ENCODE measurements around the gene DENND2C. TPM values are rescaled to one million over a fixed set of nuclear protein-coding genes. Genes with fewer than 3 reads are reported as not detected.

Gene DENND2C
- total and polyA plus RNA-seq, 2 of the 13 experiments (the other 11 are each of a cell fraction or from before 2014, with no cell fraction given) = 0.08 to 0.33 TPM

DNA sequence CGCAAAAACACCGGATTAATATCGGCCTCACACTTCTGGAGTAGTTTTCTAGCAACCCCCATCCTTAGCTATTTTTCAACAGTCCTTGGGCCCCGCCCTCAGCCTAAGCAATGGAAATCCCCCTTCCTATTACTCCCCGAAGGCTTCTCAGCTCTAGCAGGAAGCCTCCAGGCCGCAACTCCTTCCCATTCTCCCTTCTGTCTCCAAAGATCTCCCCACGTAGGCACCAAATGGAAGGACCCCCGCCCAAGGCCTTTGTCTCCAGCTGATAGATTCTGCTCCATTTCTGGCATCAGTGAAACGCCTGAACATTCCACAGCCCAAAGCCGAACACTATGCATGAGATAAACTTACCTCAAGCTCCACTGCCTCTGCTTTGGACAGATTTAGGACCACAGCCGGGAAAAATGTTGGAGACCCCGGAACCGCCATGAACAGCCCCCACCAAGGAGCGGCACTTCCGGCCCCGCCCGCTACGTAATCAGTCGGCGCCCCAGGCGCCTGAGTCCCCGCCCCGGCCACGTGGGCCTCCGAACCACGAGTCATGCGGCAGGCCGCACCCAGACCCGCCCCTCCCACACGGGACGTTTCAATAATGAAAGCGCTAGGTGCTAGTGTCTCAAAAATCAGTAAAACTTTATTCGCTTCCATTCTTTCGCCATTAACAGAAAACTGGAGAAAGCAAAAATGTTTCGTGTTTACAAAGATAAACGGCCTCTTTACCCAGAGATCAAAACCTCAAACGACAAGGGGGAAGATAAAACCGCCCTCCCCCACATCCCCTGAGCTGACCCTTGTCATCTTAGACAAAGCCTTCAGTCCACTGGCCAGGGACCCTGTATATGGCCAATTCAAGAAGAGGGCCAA is 46.7 kb upstream of the DENND2C start, which contains the start of gene NRAS (continued):
- TF ChIP-seq DZIP1 (CRISPR knock-in tag; IDR thresholded peaks at IDR 0.05) = no peak
- TF ChIP-seq RFX5 (IDR thresholded peaks at IDR 0.05; ENCODE audit: low read depth, low read length) = no peak
- TF ChIP-seq SNAPC2 (CRISPR knock-in tag; IDR thresholded peaks at IDR 0.05) = no peak
- TF ChIP-seq ZNF251 (CRISPR knock-in tag; IDR thresholded peaks at IDR 0.05) = no peak
- TF ChIP-seq ZNF776 (CRISPR knock-in tag; IDR thresholded peaks at IDR 0.05) = peak; percentile 33; the same call in 1 of the 2 replicates
- TF ChIP-seq MYNN (CRISPR knock-in tag; IDR thresholded peaks at IDR 0.05; ENCODE audit: low read depth) = no peak
- TF ChIP-seq, protein P1, sequence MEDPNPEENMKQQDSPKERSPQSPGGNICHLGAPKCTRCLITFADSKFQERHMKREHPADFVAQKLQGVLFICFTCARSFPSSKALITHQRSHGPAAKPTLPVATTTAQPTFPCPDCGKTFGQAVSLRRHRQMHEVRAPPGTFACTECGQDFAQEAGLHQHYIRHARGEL (CRISPR knock-in tag; IDR thresholded peaks at IDR 0.05) = no peak
- TF ChIP-seq TEAD2 (CRISPR knock-in tag; IDR thresholded peaks at IDR 0.05) = no peak
- no peak for TF ChIP-seq SRY (CRISPR knock-in tag; IDR thresholded peaks at IDR 0.05)
- no peak for TF ChIP-seq MTF2 (CRISPR knock-in tag; IDR thresholded peaks at IDR 0.05; ENCODE audit: borderline replicate concordance)
- TF ChIP-seq FOXK2 (IDR thresholded peaks at IDR 0.05) = no peak
- TF ChIP-seq, protein P2, sequence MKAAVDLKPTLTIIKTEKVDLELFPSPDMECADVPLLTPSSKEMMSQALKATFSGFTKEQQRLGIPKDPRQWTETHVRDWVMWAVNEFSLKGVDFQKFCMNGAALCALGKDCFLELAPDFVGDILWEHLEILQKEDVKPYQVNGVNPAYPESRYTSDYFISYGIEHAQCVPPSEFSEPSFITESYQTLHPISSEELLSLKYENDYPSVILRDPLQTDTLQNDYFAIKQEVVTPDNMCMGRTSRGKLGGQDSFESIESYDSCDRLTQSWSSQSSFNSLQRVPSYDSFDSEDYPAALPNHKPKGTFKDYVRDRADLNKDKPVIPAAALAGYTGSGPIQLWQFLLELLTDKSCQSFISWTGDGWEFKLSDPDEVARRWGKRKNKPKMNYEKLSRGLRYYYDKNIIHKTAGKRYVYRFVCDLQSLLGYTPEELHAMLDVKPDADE (CRISPR knock-in tag; IDR thresholded peaks at IDR 0.05) = no peak
- peak; percentile 39; the same call in 1 of the 2 replicates for TF ChIP-seq ZC3H13 (CRISPR knock-in tag; IDR thresholded peaks at IDR 0.05)
- no peak for TF ChIP-seq ZNF850 (CRISPR knock-in tag; conservative IDR thresholded peaks at IDR 0.05)
- no peak for TF ChIP-seq ARID2 (CRISPR knock-in tag; IDR thresholded peaks at IDR 0.05; ENCODE audit: borderline replicate concordance)
- no peak for TF ChIP-seq NPAS2 (CRISPR knock-in tag; IDR thresholded peaks at IDR 0.05; ENCODE audit: borderline replicate concordance)
- TF ChIP-seq, protein P3, sequence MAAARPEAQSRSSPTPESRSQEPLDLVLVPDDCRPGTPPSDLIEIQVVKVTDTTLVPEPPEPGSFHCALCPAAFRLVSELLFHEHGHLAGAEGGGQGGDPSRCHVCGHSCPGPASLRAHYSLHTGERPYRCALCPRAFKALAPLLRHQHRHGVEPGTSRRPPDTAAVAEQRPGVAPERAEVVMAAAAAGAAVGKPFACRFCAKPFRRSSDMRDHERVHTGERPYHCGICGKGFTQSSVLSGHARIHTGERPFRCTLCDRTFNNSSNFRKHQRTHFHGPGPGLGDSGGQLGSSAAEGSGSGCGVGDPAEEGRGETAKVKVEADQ (CRISPR knock-in tag; IDR thresholded peaks at IDR 0.05; ENCODE audit: borderline replicate concordance) = no peak
- peak; percentile 30; the same call in 1 of the 2 replicates for TF ChIP-seq ZBTB20 (CRISPR knock-in tag; IDR thresholded peaks at IDR 0.05; ENCODE audit: borderline replicate concordance, low read depth)
- TF ChIP-seq FOSL1 (CRISPR knock-in tag; IDR thresholded peaks at IDR 0.05; ENCODE audit: borderline replicate concordance) = no peak
- TF ChIP-seq ZNF441 (CRISPR knock-in tag; IDR thresholded peaks at IDR 0.05; ENCODE audit: borderline replicate concordance) = no peak
- TF ChIP-seq ZNF34 (CRISPR knock-in tag; IDR thresholded peaks at IDR 0.05; ENCODE audit: borderline replicate concordance) = no peak
- 0 out of 2 replicates have a peak, but pooled peaks have one; percentile 35 for TF ChIP-seq ZNF234 (CRISPR knock-in tag; conservative IDR thresholded peaks at IDR 0.05)
- no peak for TF ChIP-seq CEBPB (IDR thresholded peaks at IDR 0.05; ENCODE audit: borderline replicate concordance, low read depth, low read length)
- 0 out of 2 replicates have a peak, but pooled peaks have one; percentile 9 for TF ChIP-seq ZNF816 (CRISPR knock-in tag; IDR thresholded peaks at IDR 0.05; ENCODE audit: borderline replicate concordance)
